ENCODE measurements around the gene TRPM2.

DNA sequence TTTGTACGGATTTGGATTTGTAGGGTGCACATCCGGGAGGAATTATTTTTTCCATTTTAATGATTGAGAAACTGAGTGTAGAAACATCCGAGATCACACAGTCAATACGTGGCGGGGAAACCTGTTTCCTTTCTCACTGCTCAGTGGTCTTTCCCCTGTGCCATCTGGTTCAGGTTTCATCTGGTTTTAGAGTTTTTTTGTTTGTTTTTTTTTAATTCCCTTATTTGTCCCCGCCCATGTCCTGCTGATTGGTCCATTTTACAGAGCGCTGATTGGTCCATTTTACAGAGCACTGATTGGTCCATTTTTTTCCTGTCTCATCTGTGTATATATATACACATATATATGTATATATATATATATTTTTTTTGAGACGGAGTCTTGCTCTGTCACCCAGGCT is 6.0 kb downstream of the TRPM2 start:
- no peak for TF ChIP-seq POLR2A (IDR thresholded peaks at IDR 0.05; ENCODE audit: low read depth, low read length)
- no peak for TF ChIP-seq TAF1 (IDR thresholded peaks at IDR 0.05; ENCODE audit: low read depth, low read length)
